GM11168 (cell line): Measurements from ENCODE around the gene ACSS2.

ENCODE experiments used
- in situ Hi-C: fragments of 300-500 bp; cut with MboI; formaldehyde crosslinking; loops from one replicate; pipeline ENCODE4 v1.12.0; 2022; ENCODE audit warnings: low sequenced_read_pairs; ENCODE audit not compliant: unreplicated experiment

The ACSS2 gene

GRCh38 chr20:34970846-34971560 lies 94.6 kb downstream of the ACSS2 start:
- in situ Hi-C loops: loop anchor here (10.0 kb wide), 1 partner anchor 136 kb away; no protein-coding TSS in a partner anchor

- in situ Hi-C loops: loop anchor here (10.0 kb wide), 1 partner anchor 137 kb away; no protein-coding TSS in a partner anchor
Measured at GRCh38 chr20:34971561-34972235, 95.3 kb downstream of the ACSS2 start.

GRCh38 chr20:34974246-34974645 lies 97.8 kb downstream of the ACSS2 start:
- in situ Hi-C loops: loop anchor here (10.0 kb wide), 1 partner anchor 139 kb away; no protein-coding TSS in a partner anchor

GRCh38 chr20:34976286-34976685 lies 99.9 kb downstream of the ACSS2 start:
- in situ Hi-C loops: loop anchor here (10.0 kb wide), 1 partner anchor 141 kb away; no protein-coding TSS in a partner anchor
